ENCODE results near the gene NPEPL1. TPM values are rescaled to one million over a fixed set of nuclear protein-coding genes. Genes with fewer than 3 reads are reported as not detected.

NPEPL1 gene
- total RNA-seq, 2 donors from 2014 or later = 31.4 to 38.2 TPM

GRCh38 chr20:58714340-58714922 lies 21.8 kb downstream of the NPEPL1 start:
- Histone ChIP-seq H3K9me3 (no peaks in the 10 kb centered on the region), H3K4me3 (no peak overlapping the region), H3K27ac (no peak overlapping the region), H3K4me1 (no peaks in the 10 kb centered on the region), H3K27me3 (no peaks in the 10 kb centered on the region), H3K36me3 (replicated peaks in 1 of 2; ENCODE audit: insufficient read depth in 1 of 2, low read depth in 2 of 2) (no peaks in the 10 kb centered on the region)
- ATAC-seq (no peak), DNase-seq (peak in 1 of 4 donors; percentile 5)
- TF ChIP-seq, protein P1, sequence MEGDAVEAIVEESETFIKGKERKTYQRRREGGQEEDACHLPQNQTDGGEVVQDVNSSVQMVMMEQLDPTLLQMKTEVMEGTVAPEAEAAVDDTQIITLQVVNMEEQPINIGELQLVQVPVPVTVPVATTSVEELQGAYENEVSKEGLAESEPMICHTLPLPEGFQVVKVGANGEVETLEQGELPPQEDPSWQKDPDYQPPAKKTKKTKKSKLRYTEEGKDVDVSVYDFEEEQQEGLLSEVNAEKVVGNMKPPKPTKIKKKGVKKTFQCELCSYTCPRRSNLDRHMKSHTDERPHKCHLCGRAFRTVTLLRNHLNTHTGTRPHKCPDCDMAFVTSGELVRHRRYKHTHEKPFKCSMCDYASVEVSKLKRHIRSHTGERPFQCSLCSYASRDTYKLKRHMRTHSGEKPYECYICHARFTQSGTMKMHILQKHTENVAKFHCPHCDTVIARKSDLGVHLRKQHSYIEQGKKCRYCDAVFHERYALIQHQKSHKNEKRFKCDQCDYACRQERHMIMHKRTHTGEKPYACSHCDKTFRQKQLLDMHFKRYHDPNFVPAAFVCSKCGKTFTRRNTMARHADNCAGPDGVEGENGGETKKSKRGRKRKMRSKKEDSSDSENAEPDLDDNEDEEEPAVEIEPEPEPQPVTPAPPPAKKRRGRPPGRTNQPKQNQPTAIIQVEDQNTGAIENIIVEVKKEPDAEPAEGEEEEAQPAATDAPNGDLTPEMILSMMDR (IDR thresholded peaks at IDR 0.05) = no peak
- no peak for TF ChIP-seq POLR2A (IDR thresholded peaks at IDR 0.05)
- 93% methylated on average over 9 to 16 of the region's 16 CpGs for WGBS, 2 donors
- intact Hi-C loops (cut with DNase I) = no loop called here

GRCh38 chr20:58714923-58715351 lies 22.3 kb downstream of the NPEPL1 start:
- no peaks in the 10 kb centered on the region for H3K9me3 ChIP-seq
- peak in 1 of 4 donors; percentile 2 for DNase-seq
- ATAC-seq = no peak
- H3K36me3 ChIP-seq (replicated peaks in 1 of 2; ENCODE audit: insufficient read depth in 1 of 2, low read depth in 2 of 2) = no peaks in the 10 kb centered on the region
- H3K4me1 ChIP-seq = no peaks in the 10 kb centered on the region
- H3K27me3 ChIP-seq = no peaks in the 10 kb centered on the region
- H3K4me3 ChIP-seq = no peak overlapping the region
- 84 to 100% methylated on average over 3 to 7 of the region's 14 CpGs for WGBS, 2 donors
- H3K27ac ChIP-seq = no peak overlapping the region
- intact Hi-C loops (cut with DNase I) = no loop called here
- TF ChIP-seq, protein P1 (IDR thresholded peaks at IDR 0.05) = no peak
- no peak for TF ChIP-seq POLR2A (IDR thresholded peaks at IDR 0.05)

GRCh38 chr20:58715391-58715800 lies 22.8 kb downstream of the NPEPL1 start:
- TF ChIP-seq POLR2A (IDR thresholded peaks at IDR 0.05) = no peak
- TF ChIP-seq, protein P1 (IDR thresholded peaks at IDR 0.05) = no peak
- H3K36me3 ChIP-seq (replicated peaks in 1 of 2; ENCODE audit: insufficient read depth in 1 of 2, low read depth in 2 of 2) = no peaks in the 10 kb centered on the region
- DNase-seq = peak in 2 of 4 donors; percentile 3 to 10
- WGBS, 2 donors = 89% methylated on average over 9 to 11 of the region's 11 CpGs
- H3K4me1 ChIP-seq = no peaks in the 10 kb centered on the region
- no peaks in the 10 kb centered on the region for H3K9me3 ChIP-seq
- no peak overlapping the region for H3K27ac ChIP-seq
- no peak overlapping the region for H3K4me3 ChIP-seq
- H3K27me3 ChIP-seq = no peaks in the 10 kb centered on the region
- no peak for ATAC-seq
- intact Hi-C loops (cut with DNase I) = no loop called here

DNA sequence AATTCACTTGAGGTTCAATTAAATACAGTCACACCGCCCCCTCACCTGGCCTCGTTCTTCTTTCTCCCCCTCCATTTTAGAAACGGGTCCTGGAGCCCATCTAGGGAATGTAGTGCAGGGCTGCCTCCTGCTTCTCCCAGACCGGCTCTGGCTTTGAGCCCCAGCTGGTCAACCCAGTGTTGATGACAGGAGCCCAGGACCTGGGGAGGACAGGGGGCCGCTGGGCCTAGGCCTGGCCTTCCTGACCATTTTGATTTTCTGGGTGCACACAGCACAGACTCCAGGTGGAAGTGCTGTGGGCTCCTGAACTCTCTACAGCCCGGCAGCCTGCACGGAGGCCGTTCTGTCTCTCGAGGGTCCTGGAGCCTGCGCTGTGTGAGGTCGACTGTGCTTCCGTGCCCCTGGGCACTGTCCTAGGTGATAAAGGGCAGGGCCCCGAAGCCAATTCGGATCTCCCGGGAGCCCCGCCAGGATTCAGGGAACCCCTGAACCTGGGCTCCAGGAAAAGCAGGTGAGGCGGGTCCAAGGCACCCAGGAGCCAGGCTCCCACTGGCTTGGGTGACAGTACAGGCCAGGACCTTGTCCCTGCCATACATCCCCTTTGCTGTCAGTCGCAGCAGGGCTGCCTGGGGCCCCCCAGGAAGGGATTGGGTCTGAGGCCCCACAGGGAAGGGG lies 23.3 kb downstream of the NPEPL1 start:
- Histone ChIP-seq H3K27me3 (no peaks in the 10 kb centered on the region), H3K27ac (no peak overlapping the region), H3K9me3 (no peaks in the 10 kb centered on the region), H3K36me3 (replicated peaks in 1 of 2; ENCODE audit: insufficient read depth in 1 of 2, low read depth in 2 of 2) (no peaks in the 10 kb centered on the region), H3K4me1 (no peaks in the 10 kb centered on the region), H3K4me3 (no peak overlapping the region)
- intact Hi-C loops (cut with DNase I) = no loop called here
- TF ChIP-seq POLR2A (IDR thresholded peaks at IDR 0.05) = no peak
- TF ChIP-seq, protein P1 (IDR thresholded peaks at IDR 0.05) = no peak
- no peak for ATAC-seq
- WGBS, 2 donors = 80 to 82% methylated on average over 5 to 18 of the region's 18 CpGs
- peak in 1 of 4 donors; percentile 8 for DNase-seq
